ENCODE results near the gene BMP8A. TPM values are rescaled to one million over a fixed set of nuclear protein-coding genes. Genes with fewer than 3 reads are reported as not detected.

Gene BMP8A
- total RNA-seq, 1 experiment from 2014 or later = 4.1 TPM

GRCh38 chr1:39509360-39510009, 18.0 kb downstream of the BMP8A start:
- H2AFZ ChIP-seq (ENCODE audit: low read depth, low read length, poor library complexity, severe bottlenecking) = no peak overlapping the region
- ChIA-PET RAD21 (ENCODE audit: low non-redundant PET in 1 of 2, low total read pairs in 2 of 2, uncharacterized antibody in 2 of 2, unreplicated experiment in 2 of 2) (no interaction called here), POLR2A (no interaction called here), CTCF (no interaction called here)
- H3K36me3 ChIP-seq (ENCODE audit: control insufficient read depth in 1 of 2, insufficient read depth in 2 of 2, low read length in 2 of 2) = no peaks in the 10 kb centered on the region
- no TSS peak for BruUV-seq (replicated peaks)
- no peak overlapping the region for H3K4me2 ChIP-seq (ENCODE audit: low read length)
- no peaks in the 10 kb centered on the region for H3K9me2 ChIP-seq (ENCODE audit: insufficient read depth)
- no peaks in the 10 kb centered on the region for H3K27me3 ChIP-seq (ENCODE audit: insufficient read depth, low read length)
- no peaks in the 10 kb centered on the region for H3K9me3 ChIP-seq (ENCODE audit: control insufficient read depth in 1 of 2, insufficient read depth in 1 of 2, low read depth in 1 of 2, low read length in 2 of 2)
- H3K4me3 ChIP-seq (replicated peaks in 1 of 2; ENCODE audit: low read depth in 1 of 2, low read length in 2 of 2) = no peak overlapping the region
- intact Hi-C loops (cut with micrococcal nuclease) = no loop called here
- no peak for TF ChIP-seq ZNF274 (IDR thresholded peaks at IDR 0.05; ENCODE audit: low read depth, low read length)
- no peak for TF ChIP-seq MAX (IDR thresholded peaks at IDR 0.05)
- TF ChIP-seq CEBPB (IDR thresholded peaks at IDR 0.05; ENCODE audit: low read depth) = no peak
- no peak for TF ChIP-seq EGR1 (IDR thresholded peaks at IDR 0.05; ENCODE audit: low read depth)
- no peak for TF ChIP-seq CTCF (IDR thresholded peaks at IDR 0.05 in 2 of 3, conservative IDR thresholded peaks at IDR 0.05 in 1 of 3; ENCODE audit: borderline replicate concordance in 1 of 3, insufficient read depth in 1 of 3, low read depth in 2 of 3, low read length in 2 of 3)
- TF ChIP-seq POLR2A (IDR thresholded peaks at IDR 0.05; ENCODE audit: borderline replicate concordance, extremely low read depth, insufficient read depth, insufficient read length) = no peak
- no peak for TF ChIP-seq TCF7L2 (IDR thresholded peaks at IDR 0.05; ENCODE audit: borderline replicate concordance, extremely low read depth, insufficient read depth, insufficient read length)
- TF ChIP-seq RAD21 (IDR thresholded peaks at IDR 0.05; ENCODE audit: low read depth) = no peak
- no peak for TF ChIP-seq EZH2phosphoT487 (IDR thresholded peaks at IDR 0.05; ENCODE audit: borderline replicate concordance)
- no peak for TF ChIP-seq ELF1 (IDR thresholded peaks at IDR 0.05; ENCODE audit: borderline replicate concordance, low read depth)
- no peak for TF ChIP-seq SRF (IDR thresholded peaks at IDR 0.05; ENCODE audit: low read depth)
- TF ChIP-seq SP1 (IDR thresholded peaks at IDR 0.05; ENCODE audit: low read depth) = no peak
- no peak for TF ChIP-seq YY1 (IDR thresholded peaks at IDR 0.05; ENCODE audit: extremely low read depth, insufficient replicate concordance, low read depth, low read length)
- TF ChIP-seq EZH2 (IDR thresholded peaks at IDR 0.05) = no peak
- TF ChIP-seq FOSL1 (IDR thresholded peaks at IDR 0.05; ENCODE audit: low read depth) = no peak
- TF ChIP-seq REST (IDR thresholded peaks at IDR 0.05; ENCODE audit: low read depth) = no peak
- TF ChIP-seq POLR2AphosphoS5 (IDR thresholded peaks at IDR 0.05; ENCODE audit: low read depth, low read length) = no peak
- no peak for TF ChIP-seq SIN3A (IDR thresholded peaks at IDR 0.05; ENCODE audit: low read depth)
- no peak for TF ChIP-seq JUND (IDR thresholded peaks at IDR 0.05)
- no peak overlapping the region for H3K9ac ChIP-seq (ENCODE audit: low read length)
- H3K79me2 ChIP-seq (ENCODE audit: insufficient read depth, low read length) = no peaks in the 10 kb centered on the region
- H4K20me1 ChIP-seq (ENCODE audit: insufficient read depth) = no peaks in the 10 kb centered on the region
- DNase-seq (ENCODE audit: low read depth, low spot score) (no peak), ATAC-seq (no peak)
- H3K27ac ChIP-seq (ENCODE audit: low read depth, low read length) = no peak overlapping the region
- no peaks in the 10 kb centered on the region for H3K4me1 ChIP-seq (ENCODE audit: control insufficient read depth in 1 of 2, insufficient read depth in 2 of 2, low read length in 2 of 2)

All from HCT116 (cell line).